Hepatocyte (in vitro differentiated cells): ENCODE results near the gene PCAT6. TPM values are rescaled to one million over a fixed set of nuclear protein-coding genes. Genes with fewer than 3 reads are reported as not detected.

Source experiments
- DNase-seq: peaks from one replicate; pipeline ENCODE4 v3.0.0-alpha.2; 2016; ENCODE audit warnings: low spot score
- H2AFZ ChIP-seq: fragments of 200-600 bp; sonication (generic); 2 replicates; pipeline ENCODE4 v1.6.0; 2016; ENCODE audit warnings: antibody characterized with exemption, mild to moderate bottlenecking
- H3K27ac ChIP-seq: fragments of 200-600 bp; sonication (generic); 2 replicates; pipeline ENCODE4 v1.5.1; 2016; ENCODE audit warnings: mild to moderate bottlenecking
- H3K27me3 ChIP-seq: fragments of 200-600 bp; sonication (generic); 2 replicates; pipeline ENCODE4 v1.6.1; 2016
- H3K36me3 ChIP-seq: fragments of 200-600 bp; sonication (generic); replicated peaks from 2 replicates; pipeline ENCODE4 v1.5.1; 2016; ENCODE audit warnings: low read depth; ENCODE audit not compliant: insufficient read depth
- H3K4me1 ChIP-seq: fragments of 200-600 bp; sonication (generic); 2 replicates; pipeline ENCODE4 v1.5.1; 2016; ENCODE audit warnings: mild to moderate bottlenecking, moderate library complexity; ENCODE audit not compliant: insufficient read depth
- H3K4me2 ChIP-seq: fragments of 200-600 bp; sonication (generic); 2 replicates; pipeline ENCODE4 v1.6.0; 2016
- H3K4me3 ChIP-seq: fragments of 200-600 bp; sonication (generic); 2 replicates; pipeline ENCODE4 v1.5.1; 2016; ENCODE audit warnings: mild to moderate bottlenecking
- H3K79me2 ChIP-seq: fragments of 200-600 bp; sonication (generic); 2 replicates; pipeline ENCODE4 v1.6.0; 2017; ENCODE audit warnings: mild to moderate bottlenecking
- H3K9me2 ChIP-seq: fragments of 200-600 bp; sonication (generic); replicated peaks from 2 replicates; pipeline ENCODE4 v1.6.0; 2017; ENCODE audit warnings: mild to moderate bottlenecking; ENCODE audit not compliant: insufficient read depth
- H3K9me3 ChIP-seq: fragments of 200-600 bp; sonication (generic); 2 replicates; pipeline ENCODE4 v1.5.1; 2016; ENCODE audit warnings: low read depth, mild to moderate bottlenecking
- H4K20me1 ChIP-seq: fragments of 200-600 bp; sonication (generic); 2 replicates; pipeline ENCODE4 v1.6.0; 2016; ENCODE audit warnings: mild to moderate bottlenecking; ENCODE audit not compliant: insufficient read depth, poor library complexity, severe bottlenecking
- CTCF ChIP-seq: fragments of 200-600 bp; sonication (generic); IDR thresholded peaks from 2 replicates; pipeline ENCODE4 v1.5.1; 2016; ENCODE audit warnings: antibody characterized with exemption, mild to moderate bottlenecking; ENCODE audit not compliant: poor library complexity
- EZH2 ChIP-seq: fragments of 200-600 bp; sonication (generic); IDR thresholded peaks from 2 replicates; pipeline ENCODE4 v1.6.1; 2016; ENCODE audit warnings: antibody characterized with exemption, mild to moderate bottlenecking, borderline replicate concordance
- EZH2phosphoT487 ChIP-seq: fragments of 200-600 bp; sonication (generic); IDR thresholded peaks from one replicate; pipeline ENCODE4 v1.6.1; 2018; ENCODE audit warnings: antibody characterized with exemption, mild to moderate bottlenecking, low read depth, moderate library complexity; ENCODE audit not compliant: unreplicated experiment, severe bottlenecking
- WGBS: methylation state at CpG from one replicate; pipeline ENCODE4 v1.1.6; 2016; ENCODE audit warnings: low lambda C conversion rate; ENCODE audit errors: missing lambda C conversion rate; 5-methylcytosine and 5-hydroxymethylcytosine counted together
- polyA plus RNA-seq: library from polyadenylated mRNA; unstranded; fragments of >200 nt; fragmentation: Nextera tagmentation; extraction: Ambion mirVana; gene quantifications from 2 replicates; pipeline ENCODE4 v1.2.1, GENCODE V29; 2016
- total RNA-seq: library from RNA; depleted of rRNA; stranded (reverse); fragments of >200 nt; gene quantifications from 2 replicates; pipeline ENCODE4 v1.2.3, GENCODE V29; 2014

PCAT6 gene
- total and polyA plus RNA-seq, 2 experiments from 2014 or later, result 0.60 to 11.1 TPM

DNA sequence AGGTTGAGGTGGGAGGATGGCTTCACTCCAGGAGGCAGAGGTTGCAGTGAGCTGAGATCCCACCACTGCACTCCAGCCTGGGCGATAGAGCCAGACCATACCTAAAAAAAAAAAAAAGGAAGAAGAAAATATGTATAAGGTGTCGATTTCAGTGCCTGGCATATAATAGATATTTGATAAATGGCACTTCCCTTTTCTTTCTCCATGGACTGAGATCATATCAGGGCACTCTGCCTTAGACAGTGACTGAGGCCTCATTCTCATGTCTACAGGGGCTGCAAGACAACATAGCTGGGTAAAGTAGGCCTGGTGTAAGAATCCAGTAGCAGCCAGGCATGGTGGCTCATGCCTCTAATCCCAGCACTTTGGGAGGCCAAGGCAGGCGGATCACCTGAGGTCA lies 21.2 kb downstream of the PCAT6 start:
- no peaks in the 10 kb centered on the region for H3K27me3 ChIP-seq
- no peaks in the 10 kb centered on the region for H3K9me2 ChIP-seq
- H3K27ac ChIP-seq, result no peak overlapping the region
- no peaks in the 10 kb centered on the region for H3K4me1 ChIP-seq
- no peak overlapping the region for H2AFZ ChIP-seq
- H4K20me1 ChIP-seq, result no peaks in the 10 kb centered on the region
- DNase-seq, result no peak
- H3K4me3 ChIP-seq, result no peak overlapping the region
- 92% methylated on average over 3 of the region's 3 CpGs for WGBS
- no peak overlapping the region for H3K4me2 ChIP-seq
- H3K9me3 ChIP-seq, result no peaks in the 10 kb centered on the region
- TF ChIP-seq EZH2phosphoT487 (no peak), EZH2 (no peak), CTCF (no peak)
- H3K36me3 ChIP-seq, result no peaks in the 10 kb centered on the region
- no peaks in the 10 kb centered on the region for H3K79me2 ChIP-seq

DNA sequence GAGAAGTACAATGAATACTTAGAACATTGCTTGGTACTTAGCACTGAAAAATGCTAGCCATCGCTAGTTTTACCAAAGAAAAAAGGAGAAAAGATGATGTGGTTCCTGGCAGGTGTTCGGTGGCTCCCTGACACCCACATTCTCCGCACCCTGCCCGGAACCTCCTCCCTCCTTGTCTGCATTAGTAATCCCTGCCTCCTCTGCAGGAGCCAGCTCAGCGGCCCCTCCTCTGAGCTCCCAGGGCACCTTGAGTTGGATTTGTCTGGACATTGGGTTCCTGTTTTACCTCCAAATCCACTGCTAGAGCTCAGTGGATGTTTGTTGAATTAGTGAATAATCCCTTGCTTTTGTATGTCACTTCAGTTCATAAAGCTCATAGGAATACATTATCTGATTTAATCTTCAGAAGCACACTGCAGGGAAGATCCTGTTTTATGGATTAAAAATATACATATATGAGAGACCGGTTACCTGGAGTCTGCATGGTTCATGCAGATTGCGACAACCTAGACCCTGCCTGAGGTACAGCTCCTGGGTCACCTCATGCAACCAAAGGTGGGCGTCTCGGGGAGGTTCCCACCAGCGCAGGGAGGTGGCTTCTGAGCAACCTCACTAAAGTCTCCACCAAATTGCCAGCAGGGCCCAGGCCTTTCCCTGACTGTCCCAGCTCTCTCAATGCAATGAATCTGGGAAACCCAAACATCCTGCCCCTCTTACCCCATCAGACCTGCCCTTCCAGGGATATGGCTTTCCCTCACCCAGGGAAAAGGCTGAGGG lies 24.2 kb downstream of the PCAT6 start:
- Histone ChIP-seq H3K79me2 (no peaks in the 10 kb centered on the region), H3K27me3 (no peaks in the 10 kb centered on the region), H3K4me1 (no peaks in the 10 kb centered on the region), H3K4me3 (no peak overlapping the region), H3K9me2 (no peaks in the 10 kb centered on the region), H3K36me3 (no peaks in the 10 kb centered on the region), H3K27ac (no peak overlapping the region), H4K20me1 (no peaks in the 10 kb centered on the region), H3K9me3 (no peaks in the 10 kb centered on the region), H2AFZ (no peak overlapping the region), H3K4me2 (no peak overlapping the region)
- TF ChIP-seq EZH2phosphoT487 (no peak), CTCF (no peak), EZH2 (no peak)
- 80% methylated on average over 9 of the region's 10 CpGs for WGBS
- DNase-seq, result no peak

- DNase-seq, result no peak
- no peak for TF ChIP-seq EZH2
- no peak for TF ChIP-seq CTCF
- no peak for TF ChIP-seq EZH2phosphoT487
- Histone ChIP-seq H3K4me2 (no peak overlapping the region), H2AFZ (no peak overlapping the region), H3K9me2 (no peaks in the 10 kb centered on the region), H4K20me1 (no peaks in the 10 kb centered on the region), H3K4me1 (no peaks in the 10 kb centered on the region), H3K4me3 (no peak overlapping the region), H3K36me3 (no peaks in the 10 kb centered on the region), H3K27ac (no peak overlapping the region), H3K79me2 (no peaks in the 10 kb centered on the region), H3K9me3 (no peaks in the 10 kb centered on the region), H3K27me3 (no peaks in the 10 kb centered on the region)
- WGBS, result 68% methylated on average over 2 of the region's 3 CpGs
Observed at GRCh38 chr1:202835548-202836072, 24.9 kb downstream of the PCAT6 start.
